ENCODE measurements around the gene KCNH1. TPM values are rescaled to one million over a fixed set of nuclear protein-coding genes. Genes with fewer than 3 reads are reported as not detected.

The KCNH1 gene
- total and polyA plus RNA-seq, 2 experiments from 2014 or later: 0.28 TPM; not detected in 1

GRCh38 chr1:211153932-211154331 lies 20.0 kb upstream of the KCNH1 start:
- H3K4me3 Mint-ChIP-seq: no peak overlapping the region
- no peak overlapping the region for H3K4me3 ChIP-seq
- H3K4me1 ChIP-seq (ENCODE audit: insufficient read depth): no peaks in the 10 kb centered on the region
- TF ChIP-seq REST (IDR thresholded peaks at IDR 0.05; ENCODE audit: unreplicated experiment): peak; percentile 50
- TF ChIP-seq JUNB (IDR thresholded peaks at IDR 0.05; ENCODE audit: unreplicated experiment): no peak
- no peaks in the 10 kb centered on the region for H3K4me1 Mint-ChIP-seq
- no peaks in the 10 kb centered on the region for H3K79me2 ChIP-seq (replicated peaks; ENCODE audit: insufficient read depth)
- H3K27me3 ChIP-seq (ENCODE audit: insufficient read depth): no peaks in the 10 kb centered on the region
- H3K27me3 Mint-ChIP-seq (ENCODE audit: insufficient read depth, low read depth, poor library complexity): no peaks in the 10 kb centered on the region
- no peaks in the 10 kb centered on the region for H3K36me3 ChIP-seq (ENCODE audit: insufficient read depth)
- DNase-seq (ENCODE audit: low spot score) (no peak), ATAC-seq (no peak)
- H3K9me3 Mint-ChIP-seq: peaks cover 8% of the 10 kb centered on the region; the same call in 2 of the 3 replicates
- no peaks in the 10 kb centered on the region for H3F3A ChIP-seq (replicated peaks; ENCODE audit: low read depth)
- H3K27ac Mint-ChIP-seq: no peak overlapping the region
- 0 out of 2 replicates have a peak, but pooled peaks cover 2% of the 10 kb centered on the region for H3K9me2 ChIP-seq (ENCODE audit: insufficient read depth)
- no peak overlapping the region for H2AFZ ChIP-seq
- no peaks in the 10 kb centered on the region for H4K20me1 ChIP-seq (replicated peaks; ENCODE audit: insufficient read depth)
- no peak overlapping the region for H3K27ac ChIP-seq (ENCODE audit: low read depth)
- no peak overlapping the region for H3K4me2 ChIP-seq
- peaks cover 5% of the 10 kb centered on the region; the same call in 1 of the 3 replicates for H3K36me3 Mint-ChIP-seq (ENCODE audit: low read depth)

GRCh38 chr1:211148366-211148765 lies 14.4 kb upstream of the KCNH1 start:
- H3F3A ChIP-seq (replicated peaks; ENCODE audit: low read depth): no peaks in the 10 kb centered on the region
- H3K4me2 ChIP-seq: no peak overlapping the region
- H3K27me3 ChIP-seq (ENCODE audit: insufficient read depth): no peaks in the 10 kb centered on the region
- Mint-ChIP-seq H3K27me3 (ENCODE audit: insufficient read depth, low read depth, poor library complexity) (no peaks in the 10 kb centered on the region), H3K4me1 (peaks cover 2% of the 10 kb centered on the region; the same call in 1 of the 3 replicates), H3K9me3 (no peaks in the 10 kb centered on the region), H3K27ac (no peak overlapping the region), H3K36me3 (ENCODE audit: low read depth) (no peaks in the 10 kb centered on the region), H3K4me3 (no peak overlapping the region)
- no peaks in the 10 kb centered on the region for H3K9me2 ChIP-seq (ENCODE audit: insufficient read depth)
- no peak for ATAC-seq
- H3K4me1 ChIP-seq (ENCODE audit: insufficient read depth): no peaks in the 10 kb centered on the region
- DNase-seq (ENCODE audit: low spot score): no peak
- no peak overlapping the region for H3K27ac ChIP-seq (ENCODE audit: low read depth)
- H2AFZ ChIP-seq: peak overlapping the region; percentile 68; the same call in 1 of the 2 replicates
- H4K20me1 ChIP-seq (replicated peaks; ENCODE audit: insufficient read depth): no peaks in the 10 kb centered on the region
- H3K36me3 ChIP-seq (ENCODE audit: insufficient read depth): no peaks in the 10 kb centered on the region
- H3K79me2 ChIP-seq (replicated peaks; ENCODE audit: insufficient read depth): no peaks in the 10 kb centered on the region
- no peak for TF ChIP-seq EZH2 (IDR thresholded peaks at IDR 0.05; ENCODE audit: low read depth, unreplicated experiment)
- no peak for TF ChIP-seq JUNB (IDR thresholded peaks at IDR 0.05; ENCODE audit: unreplicated experiment)
- TF ChIP-seq, protein P1, sequence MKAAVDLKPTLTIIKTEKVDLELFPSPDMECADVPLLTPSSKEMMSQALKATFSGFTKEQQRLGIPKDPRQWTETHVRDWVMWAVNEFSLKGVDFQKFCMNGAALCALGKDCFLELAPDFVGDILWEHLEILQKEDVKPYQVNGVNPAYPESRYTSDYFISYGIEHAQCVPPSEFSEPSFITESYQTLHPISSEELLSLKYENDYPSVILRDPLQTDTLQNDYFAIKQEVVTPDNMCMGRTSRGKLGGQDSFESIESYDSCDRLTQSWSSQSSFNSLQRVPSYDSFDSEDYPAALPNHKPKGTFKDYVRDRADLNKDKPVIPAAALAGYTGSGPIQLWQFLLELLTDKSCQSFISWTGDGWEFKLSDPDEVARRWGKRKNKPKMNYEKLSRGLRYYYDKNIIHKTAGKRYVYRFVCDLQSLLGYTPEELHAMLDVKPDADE (IDR thresholded peaks at IDR 0.05): no peak
- no peak for TF ChIP-seq REST (IDR thresholded peaks at IDR 0.05; ENCODE audit: unreplicated experiment)
- TF ChIP-seq CREB1 (CRISPR knock-in tag; IDR thresholded peaks at IDR 0.05; ENCODE audit: low read depth): no peak
- no peak for TF ChIP-seq POLR2AphosphoS5 (IDR thresholded peaks at IDR 0.05; ENCODE audit: low read depth)
- no peak overlapping the region for H3K4me3 ChIP-seq

Measured in GM23338 (cell line).